Choroid plexus epithelial cell (primary cell): Measurements from ENCODE around the gene FUCA1.
A peak's percentile ranks its signal among the peaks of the same experiment; 100 is the strongest.

Source experiments
- DNase-seq: peaks from one replicate; pipeline ENCODE4 v3.0.0-alpha.2; 2010; ENCODE audit warnings: low read depth
- H3K4me3 ChIP-seq: 2 replicates; pipeline ENCODE4 v1.5.1; 2011; ENCODE audit warnings: low read depth, mild to moderate bottlenecking, control low read depth, low read length, moderate library complexity
- TF ChIP-seq, protein P1 (sequence below): conservative IDR thresholded peaks from 2 replicates; pipeline ENCODE4 v1.5.1; 2011; ENCODE audit warnings: low read depth, mild to moderate bottlenecking, control low read depth, inconsistent platforms, low read length, moderate library complexity

The FUCA1 gene

DNA sequence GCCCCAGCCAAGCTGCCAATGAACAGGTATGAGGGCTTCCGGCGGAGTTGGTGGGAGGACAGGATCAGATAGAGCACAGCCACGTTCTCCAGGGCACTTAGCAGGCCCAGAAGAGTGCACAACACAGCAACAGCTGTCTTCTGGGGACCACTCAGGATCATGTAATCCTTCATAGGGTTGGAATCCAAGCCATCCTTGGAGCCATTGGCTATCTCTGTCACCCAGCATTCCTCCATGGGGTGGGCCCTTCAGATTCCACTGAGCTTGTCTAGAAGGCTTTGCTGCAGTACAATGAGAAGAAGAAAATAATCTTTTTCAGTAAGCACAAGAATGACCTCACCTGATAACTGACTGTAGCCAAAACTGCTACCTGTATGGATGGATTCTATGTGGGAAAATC is 7.3 kb upstream of the FUCA1 start:
- DNase-seq, result no peak
- no peak overlapping the region for H3K4me3 ChIP-seq
- TF ChIP-seq, protein P1, sequence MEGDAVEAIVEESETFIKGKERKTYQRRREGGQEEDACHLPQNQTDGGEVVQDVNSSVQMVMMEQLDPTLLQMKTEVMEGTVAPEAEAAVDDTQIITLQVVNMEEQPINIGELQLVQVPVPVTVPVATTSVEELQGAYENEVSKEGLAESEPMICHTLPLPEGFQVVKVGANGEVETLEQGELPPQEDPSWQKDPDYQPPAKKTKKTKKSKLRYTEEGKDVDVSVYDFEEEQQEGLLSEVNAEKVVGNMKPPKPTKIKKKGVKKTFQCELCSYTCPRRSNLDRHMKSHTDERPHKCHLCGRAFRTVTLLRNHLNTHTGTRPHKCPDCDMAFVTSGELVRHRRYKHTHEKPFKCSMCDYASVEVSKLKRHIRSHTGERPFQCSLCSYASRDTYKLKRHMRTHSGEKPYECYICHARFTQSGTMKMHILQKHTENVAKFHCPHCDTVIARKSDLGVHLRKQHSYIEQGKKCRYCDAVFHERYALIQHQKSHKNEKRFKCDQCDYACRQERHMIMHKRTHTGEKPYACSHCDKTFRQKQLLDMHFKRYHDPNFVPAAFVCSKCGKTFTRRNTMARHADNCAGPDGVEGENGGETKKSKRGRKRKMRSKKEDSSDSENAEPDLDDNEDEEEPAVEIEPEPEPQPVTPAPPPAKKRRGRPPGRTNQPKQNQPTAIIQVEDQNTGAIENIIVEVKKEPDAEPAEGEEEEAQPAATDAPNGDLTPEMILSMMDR, result no peak

DNA sequence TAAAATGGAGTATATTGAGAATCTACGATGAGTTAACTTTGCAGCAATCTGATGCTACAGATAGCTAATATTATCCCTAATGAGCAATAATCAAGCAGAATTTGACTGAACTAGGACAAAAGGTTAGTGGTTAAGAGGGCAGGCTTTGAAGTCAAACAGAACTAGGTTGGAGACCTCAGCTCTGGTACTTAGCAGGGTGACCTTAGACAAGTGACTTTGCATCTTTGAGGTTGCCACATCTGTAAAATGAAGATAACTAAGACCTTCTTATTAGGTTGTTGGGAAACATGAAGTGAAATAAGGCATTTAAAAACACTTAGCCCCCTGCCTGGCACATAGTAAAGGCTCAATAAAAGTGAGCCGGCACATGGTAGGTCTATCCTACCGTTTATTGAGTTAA is 4.3 kb upstream of the FUCA1 start:
- no peak overlapping the region for H3K4me3 ChIP-seq
- DNase-seq, result no peak
- TF ChIP-seq, protein P1, result no peak

DNA sequence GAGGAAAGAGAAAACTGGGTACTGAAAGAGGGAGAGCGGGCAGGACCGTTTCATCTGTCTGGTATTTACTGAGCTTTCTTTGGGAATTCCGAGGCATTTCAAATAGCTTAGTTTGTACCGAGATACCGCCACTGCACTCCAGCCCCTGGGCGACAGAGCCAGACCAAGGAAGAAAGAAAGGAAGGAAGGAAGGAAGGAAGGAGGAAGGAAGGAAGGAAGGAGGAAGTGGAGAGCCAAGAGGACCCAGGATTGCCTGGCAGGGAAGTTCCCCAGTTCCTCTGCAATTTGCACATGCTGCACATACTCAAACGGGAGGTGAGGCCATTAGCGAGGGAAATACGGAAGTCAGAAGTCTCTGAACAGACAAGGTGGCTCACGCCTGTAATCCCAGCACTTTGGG is 961 bp upstream of the FUCA1 start:
- no peak overlapping the region for H3K4me3 ChIP-seq
- TF ChIP-seq, protein P1, result no peak
- no peak for DNase-seq

DNA sequence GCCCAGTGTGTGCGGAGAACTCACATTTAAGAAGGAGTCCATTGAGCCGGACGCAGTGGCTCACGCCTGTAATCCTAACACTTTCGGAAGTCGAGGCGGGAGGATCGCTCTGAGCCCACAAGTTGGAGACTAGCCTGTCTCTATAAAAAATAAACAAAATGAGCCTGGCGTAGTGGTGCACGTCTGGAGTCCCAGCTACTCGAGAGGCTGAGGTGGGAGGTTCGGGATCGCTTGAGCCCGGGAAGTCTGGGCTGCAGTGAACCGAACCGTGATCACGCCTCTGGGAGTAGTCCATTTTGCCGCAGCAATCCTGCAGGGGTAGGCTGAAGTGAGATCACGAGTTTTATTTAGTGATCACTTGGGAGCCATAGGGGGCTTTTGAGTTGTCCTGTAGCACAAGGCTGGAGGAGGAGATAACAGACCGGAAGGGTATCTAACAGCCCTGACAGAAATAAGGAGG is 497 bp upstream of the FUCA1 start:
- TF ChIP-seq, protein P1, result no peak
- DNase-seq, result no peak
- peak overlapping the region; percentile 72 for H3K4me3 ChIP-seq

DNA sequence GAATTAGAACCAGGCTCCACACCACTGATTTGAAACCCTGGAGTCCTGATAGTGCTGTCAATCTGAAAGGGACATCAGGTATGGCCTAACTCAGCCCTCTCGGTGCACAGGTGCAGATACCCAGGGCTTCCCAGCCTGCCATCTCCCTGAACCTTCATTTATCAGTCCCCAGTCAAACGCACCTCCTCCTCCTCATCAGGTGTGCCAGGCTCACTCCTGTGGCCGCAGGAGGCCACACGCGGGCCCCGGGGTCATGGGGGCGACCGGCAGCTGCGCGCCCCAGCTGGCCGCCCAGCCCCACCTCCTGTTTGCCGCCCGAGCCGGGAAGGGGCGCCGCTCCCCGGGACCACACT is 572 bp downstream of the FUCA1 start:
- H3K4me3 ChIP-seq, result peak overlapping the region; percentile 72
- TF ChIP-seq, protein P1, result no peak
- DNase-seq, result no peak

DNA sequence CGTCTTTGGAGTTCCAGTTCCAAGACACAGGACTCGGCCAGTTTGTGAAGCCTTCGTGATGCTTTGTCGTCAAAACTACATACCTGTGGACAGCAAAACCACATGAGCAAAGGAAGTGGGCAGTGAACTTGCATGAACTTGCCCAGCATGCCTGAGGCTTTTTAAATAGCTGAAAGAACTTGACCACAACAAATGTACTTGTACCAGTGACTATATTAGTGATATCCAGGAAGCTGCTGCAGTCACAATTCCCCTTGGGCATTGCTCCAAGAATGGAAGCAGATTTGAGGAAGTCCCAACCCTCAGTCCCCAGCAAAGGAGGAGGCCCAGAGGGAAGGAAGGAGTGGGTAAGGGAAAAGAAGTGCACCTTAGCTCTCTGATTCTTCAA is 2.6 kb downstream of the FUCA1 start:
- peak; percentile 58 for DNase-seq
- TF ChIP-seq, protein P1, result no peak
- no peak overlapping the region for H3K4me3 ChIP-seq

DNA sequence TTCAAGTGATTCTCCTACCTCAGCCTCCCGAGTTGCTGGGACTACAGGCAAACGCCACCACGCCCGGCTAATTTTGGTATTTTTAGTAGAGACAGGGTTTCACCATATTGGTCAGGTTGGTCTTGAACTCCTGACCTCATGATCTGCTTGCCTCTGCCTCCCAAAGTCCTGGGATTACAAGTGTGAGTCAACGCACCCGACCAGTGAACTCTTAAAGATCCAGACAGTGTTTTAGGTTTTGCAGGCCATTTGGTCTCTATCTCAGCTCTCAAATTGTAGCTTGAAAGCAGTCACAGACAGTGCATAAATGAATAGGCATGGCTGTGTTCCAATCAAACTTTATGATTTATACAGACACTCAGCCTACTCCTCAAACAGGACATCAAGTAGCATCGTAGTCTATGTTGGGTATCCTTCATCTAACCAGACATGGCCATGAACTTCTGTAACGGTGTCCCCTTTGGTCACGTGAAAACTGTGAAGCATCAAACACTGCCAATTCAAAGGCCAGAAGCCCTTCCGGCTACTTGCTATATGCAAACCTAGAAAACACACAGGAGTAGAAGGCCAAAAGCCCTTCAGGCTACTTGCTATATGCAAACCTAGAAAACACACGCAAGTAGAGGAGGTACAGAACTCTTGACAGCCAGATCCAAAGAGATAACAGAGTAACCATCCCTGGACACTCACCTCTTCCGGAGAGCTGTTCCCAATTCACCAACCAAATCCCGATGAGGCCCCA is 3.1 kb downstream of the FUCA1 start:
- TF ChIP-seq, protein P1, result no peak
- DNase-seq, result no peak
- no peak overlapping the region for H3K4me3 ChIP-seq
